ENCODE measurements around the gene SNX6.

DNA sequence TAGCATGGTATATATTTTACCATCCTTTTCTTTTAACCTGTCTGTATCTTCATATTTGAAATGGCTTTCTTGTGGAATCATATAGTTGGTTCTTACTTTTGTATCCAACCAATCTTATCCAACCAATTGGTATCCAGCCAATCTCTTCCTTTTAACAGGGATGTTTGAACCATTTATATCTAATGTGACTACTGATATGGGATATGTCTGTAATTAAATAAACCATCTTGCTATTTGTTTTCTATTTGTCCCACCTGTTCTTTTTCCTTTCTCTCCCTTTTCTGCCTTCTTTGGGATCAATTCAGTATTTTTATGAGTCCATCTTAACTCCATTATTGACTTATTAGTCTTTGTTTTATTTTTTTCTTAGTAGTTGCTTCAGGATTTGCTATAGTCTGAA, 30.8 kb upstream of the SNX6 start:
- TF ChIP-seq SIX5 (IDR thresholded peaks at IDR 0.05; ENCODE audit: borderline replicate concordance in 1 of 2, insufficient read depth in 1 of 2, low read depth in 1 of 2, low read length in 2 of 2) (no peak), L3MBTL2 (IDR thresholded peaks at IDR 0.05) (no peak), ZFX (CRISPR knock-in tag; IDR thresholded peaks at IDR 0.05) (no peak), NFE2L1 (tag; IDR thresholded peaks at IDR 0.05; ENCODE audit: borderline replicate concordance, low read depth) (no peak), ZFP1 (CRISPR knock-in tag; IDR thresholded peaks at IDR 0.05) (no peak), MYC (IDR thresholded peaks at IDR 0.05; ENCODE audit: low read depth, low read length) (no peak), MYC (CRISPR knock-in tag; IDR thresholded peaks at IDR 0.05; ENCODE audit: borderline replicate concordance, low read depth) (no peak), MTF1 (CRISPR knock-in tag; IDR thresholded peaks at IDR 0.05; ENCODE audit: borderline replicate concordance) (no peak), SPI1 (IDR thresholded peaks at IDR 0.05; ENCODE audit: borderline replicate concordance, low read depth, low read length) (no peak), EGR1 (conservative IDR thresholded peaks at IDR 0.05) (no peak), RAD21 (CRISPR knock-in tag; conservative IDR thresholded peaks at IDR 0.05 in 1 of 2, IDR thresholded peaks at IDR 0.05 in 1 of 2) (no peak)
- TF ChIP-seq, protein P1, sequence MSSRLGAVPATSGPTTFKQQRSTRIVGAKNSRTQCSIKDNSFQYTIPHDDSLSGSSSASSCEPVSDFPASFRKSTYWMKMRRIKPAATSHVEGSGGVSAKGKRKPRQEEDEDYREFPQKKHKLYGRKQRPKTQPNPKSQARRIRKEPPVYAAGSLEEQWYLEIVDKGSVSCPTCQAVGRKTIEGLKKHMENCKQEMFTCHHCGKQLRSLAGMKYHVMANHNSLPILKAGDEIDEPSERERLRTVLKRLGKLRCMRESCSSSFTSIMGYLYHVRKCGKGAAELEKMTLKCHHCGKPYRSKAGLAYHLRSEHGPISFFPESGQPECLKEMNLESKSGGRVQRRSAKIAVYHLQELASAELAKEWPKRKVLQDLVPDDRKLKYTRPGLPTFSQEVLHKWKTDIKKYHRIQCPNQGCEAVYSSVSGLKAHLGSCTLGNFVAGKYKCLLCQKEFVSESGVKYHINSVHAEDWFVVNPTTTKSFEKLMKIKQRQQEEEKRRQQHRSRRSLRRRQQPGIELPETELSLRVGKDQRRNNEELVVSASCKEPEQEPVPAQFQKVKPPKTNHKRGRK (tag; IDR thresholded peaks at IDR 0.05), result no peak
- TF ChIP-seq, protein P2, sequence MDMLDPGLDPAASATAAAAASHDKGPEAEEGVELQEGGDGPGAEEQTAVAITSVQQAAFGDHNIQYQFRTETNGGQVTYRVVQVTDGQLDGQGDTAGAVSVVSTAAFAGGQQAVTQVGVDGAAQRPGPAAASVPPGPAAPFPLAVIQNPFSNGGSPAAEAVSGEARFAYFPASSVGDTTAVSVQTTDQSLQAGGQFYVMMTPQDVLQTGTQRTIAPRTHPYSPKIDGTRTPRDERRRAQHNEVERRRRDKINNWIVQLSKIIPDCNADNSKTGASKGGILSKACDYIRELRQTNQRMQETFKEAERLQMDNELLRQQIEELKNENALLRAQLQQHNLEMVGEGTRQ (CRISPR knock-in tag; IDR thresholded peaks at IDR 0.05), result no peak
- TF ChIP-seq, protein P3, sequence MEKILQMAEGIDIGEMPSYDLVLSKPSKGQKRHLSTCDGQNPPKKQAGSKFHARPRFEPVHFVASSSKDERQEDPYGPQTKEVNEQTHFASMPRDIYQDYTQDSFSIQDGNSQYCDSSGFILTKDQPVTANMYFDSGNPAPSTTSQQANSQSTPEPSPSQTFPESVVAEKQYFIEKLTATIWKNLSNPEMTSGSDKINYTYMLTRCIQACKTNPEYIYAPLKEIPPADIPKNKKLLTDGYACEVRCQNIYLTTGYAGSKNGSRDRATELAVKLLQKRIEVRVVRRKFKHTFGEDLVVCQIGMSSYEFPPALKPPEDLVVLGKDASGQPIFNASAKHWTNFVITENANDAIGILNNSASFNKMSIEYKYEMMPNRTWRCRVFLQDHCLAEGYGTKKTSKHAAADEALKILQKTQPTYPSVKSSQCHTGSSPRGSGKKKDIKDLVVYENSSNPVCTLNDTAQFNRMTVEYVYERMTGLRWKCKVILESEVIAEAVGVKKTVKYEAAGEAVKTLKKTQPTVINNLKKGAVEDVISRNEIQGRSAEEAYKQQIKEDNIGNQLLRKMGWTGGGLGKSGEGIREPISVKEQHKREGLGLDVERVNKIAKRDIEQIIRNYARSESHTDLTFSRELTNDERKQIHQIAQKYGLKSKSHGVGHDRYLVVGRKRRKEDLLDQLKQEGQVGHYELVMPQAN (IDR thresholded peaks at IDR 0.05; ENCODE audit: borderline replicate concordance), result no peak
- TF ChIP-seq, protein P4, sequence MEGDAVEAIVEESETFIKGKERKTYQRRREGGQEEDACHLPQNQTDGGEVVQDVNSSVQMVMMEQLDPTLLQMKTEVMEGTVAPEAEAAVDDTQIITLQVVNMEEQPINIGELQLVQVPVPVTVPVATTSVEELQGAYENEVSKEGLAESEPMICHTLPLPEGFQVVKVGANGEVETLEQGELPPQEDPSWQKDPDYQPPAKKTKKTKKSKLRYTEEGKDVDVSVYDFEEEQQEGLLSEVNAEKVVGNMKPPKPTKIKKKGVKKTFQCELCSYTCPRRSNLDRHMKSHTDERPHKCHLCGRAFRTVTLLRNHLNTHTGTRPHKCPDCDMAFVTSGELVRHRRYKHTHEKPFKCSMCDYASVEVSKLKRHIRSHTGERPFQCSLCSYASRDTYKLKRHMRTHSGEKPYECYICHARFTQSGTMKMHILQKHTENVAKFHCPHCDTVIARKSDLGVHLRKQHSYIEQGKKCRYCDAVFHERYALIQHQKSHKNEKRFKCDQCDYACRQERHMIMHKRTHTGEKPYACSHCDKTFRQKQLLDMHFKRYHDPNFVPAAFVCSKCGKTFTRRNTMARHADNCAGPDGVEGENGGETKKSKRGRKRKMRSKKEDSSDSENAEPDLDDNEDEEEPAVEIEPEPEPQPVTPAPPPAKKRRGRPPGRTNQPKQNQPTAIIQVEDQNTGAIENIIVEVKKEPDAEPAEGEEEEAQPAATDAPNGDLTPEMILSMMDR (IDR thresholded peaks at IDR 0.05 in 2 of 3, conservative IDR thresholded peaks at IDR 0.05 in 1 of 3; ENCODE audit: insufficient read depth in 2 of 3, low read depth in 1 of 3, low read length in 3 of 3), result no peak

Data from K562 (cell line).